SK-N-SH treated with all-trans-retinoic acid at 6 μM for 48 hours (cell line): ENCODE measurements around the gene VPS13D.

Experiments used
- PATZ1 ChIP-seq: fragments of 250-450 bp; sonication (Bioruptor Pico); IDR thresholded peaks from 2 replicates; pipeline ENCODE4 v1.8.0; 2020; ENCODE audit warnings: mild to moderate bottlenecking, moderate library complexity, borderline replicate concordance
- POU6F1 ChIP-seq: fragments of 250-450 bp; sonication (Bioruptor Pico); IDR thresholded peaks from 2 replicates; pipeline ENCODE4 v1.8.0; 2021; ENCODE audit warnings: low read depth, mild to moderate bottlenecking, moderate library complexity, borderline replicate concordance
- TOX ChIP-seq: fragments of 250-450 bp; sonication (Bioruptor Pico); IDR thresholded peaks from 2 replicates; pipeline ENCODE4 v1.8.0; 2021; ENCODE audit warnings: mild to moderate bottlenecking, moderate library complexity, borderline replicate concordance

- TF ChIP-seq PATZ1 (CRISPR knock-in tag) (no peak), TOX (no peak), POU6F1 (no peak)
Observed at GRCh38 chr1:12290828-12291227, 61.0 kb downstream of the VPS13D start.
